Measurements from ENCODE around the gene U2AF2. TPM values are rescaled to one million over a fixed set of nuclear protein-coding genes. Genes with fewer than 3 reads are reported as not detected.
A peak's percentile ranks its signal among the peaks of the same experiment; 100 is the strongest.

The U2AF2 gene
- 252 and 269 TPM in 2 replicates for total RNA-seq (2021; fragmentation: NEBNext Ultra II Directional; extraction: Animal tissue kit (Norgen Biotek cat#: 25700))
- polyA plus RNA-seq (2011; rRNA removed), result 162 and 297 TPM in 2 replicates
- 279 TPM for polyA plus RNA-seq (2011; cell fraction: cytosol; rRNA removed)
- polyA plus RNA-seq (2011; cell fraction: nucleus; rRNA removed), result 769 TPM
- polyA plus RNA-seq (2012, experiment 1 of 2), result 233 to 309 TPM (median 276 TPM) in 4 replicates
- 266 TPM for polyA plus RNA-seq (2012, experiment 2 of 2)
- 137 TPM for polyA plus RNA-seq (2013, experiment 1 of 2)
- polyA plus RNA-seq (2013, experiment 2 of 2), result 126 TPM
- 135 TPM in 2 replicates for polyA minus RNA-seq (2011; rRNA and poly(A)+ RNA removed)
- polyA minus RNA-seq (2011; cell fraction: cytosol; rRNA and poly(A)+ RNA removed), result 185 TPM
- 146 TPM for polyA minus RNA-seq (2011; cell fraction: nucleus; rRNA and poly(A)+ RNA removed)
- long read RNA-seq, experiment 1, transcript U2AF2-202 (12 exons, 3,022 nt), result major isoform, 5 of 147 reads
- long read RNA-seq, experiment 1, partial matches to known transcripts, result 47 of 147 reads
- long read RNA-seq, experiment 1, other reads (novel, unspliced or antisense), result 90 of 147 reads
- long read RNA-seq, experiment 2, partial matches to known transcripts, result 1 of 2 reads
- long read RNA-seq, experiment 2, other reads (novel, unspliced or antisense), result 1 of 2 reads

DNA sequence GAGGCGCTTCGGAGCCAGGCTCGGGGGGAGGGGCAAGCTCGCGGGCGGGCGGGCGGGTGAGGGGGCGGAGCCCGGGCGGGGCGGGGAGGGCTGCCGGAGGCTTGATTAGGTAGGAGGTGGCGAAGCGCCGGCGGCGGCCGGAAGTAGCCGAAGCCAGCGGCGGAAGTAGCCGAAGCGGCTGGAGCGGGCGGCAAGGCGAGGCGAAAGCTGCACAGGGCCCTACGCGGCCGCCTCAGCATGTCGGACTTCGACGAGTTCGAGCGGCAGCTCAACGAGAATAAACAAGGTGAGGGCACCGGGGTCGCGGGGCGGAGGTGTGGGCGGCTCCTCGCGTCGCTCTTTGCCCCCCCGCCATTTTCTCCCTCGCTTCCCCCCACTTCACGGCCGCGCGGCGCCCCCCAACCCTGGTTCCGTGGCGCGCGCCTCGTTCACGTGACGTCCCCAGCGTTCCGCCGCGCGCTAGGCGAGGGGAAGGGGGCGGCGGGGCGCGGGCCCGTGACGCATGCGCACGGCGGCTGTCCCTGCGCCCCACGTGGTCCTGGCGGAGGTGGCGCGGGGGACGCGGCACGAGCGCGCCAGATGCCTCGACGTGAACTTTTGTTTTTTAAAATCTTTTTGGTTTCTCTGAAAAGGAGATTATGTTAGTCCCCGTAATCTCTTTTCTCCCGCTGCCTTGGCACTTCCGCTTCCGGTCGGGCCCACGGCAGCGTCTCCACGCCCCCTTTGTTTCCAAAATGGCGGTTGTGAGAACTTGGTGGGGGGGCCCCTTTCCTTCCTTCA lies at the start of gene U2AF2:
TSS of gene U2AF2 (plus strand) at position 168 of the 780 bp plus-strand sequence. CDS start at position 238, 70 bp downstream.
- H4K20me1 ChIP-seq (replicated peaks in 1 of 2; ENCODE audit: control insufficient read depth in 1 of 2, insufficient read depth in 2 of 2, low read length in 2 of 2), result peaks cover 19 to 20% of the 10 kb centered on the region in 2 experiments
- 1% methylated on average over 34 of the region's 95 CpGs; no CpG with 5 or more reads in 1 of the 2 experiments for WGBS, 2 experiments (ENCODE audit: extremely low coverage in 1 of 2, insufficient coverage in 1 of 2, insufficient read length in 1 of 2, insufficient replicate concordance in 2 of 2, low coverage in 1 of 2, low lambda C conversion rate in 2 of 2, missing lambda C conversion rate in 1 of 2)
- FAIRE-seq, result no peak
- TF ChIP-seq SRF (IDR thresholded peaks at IDR 0.05; ENCODE audit: low read depth, low read length) (no peak), GTF2F1 (IDR thresholded peaks at IDR 0.05; ENCODE audit: borderline replicate concordance, low read depth, low read length) (no peak), POU5F1 (IDR thresholded peaks at IDR 0.05; ENCODE audit: low read depth, low read length) (no peak), ATF3 (IDR thresholded peaks at IDR 0.05; ENCODE audit: insufficient read depth, low read depth, low read length) (no peak), KDM1A (IDR thresholded peaks at IDR 0.05; ENCODE audit: borderline replicate concordance, low read length) (no peak), YY1 (IDR thresholded peaks at IDR 0.05; ENCODE audit: low read depth, low read length) (peak; percentile 95), BACH1 (IDR thresholded peaks at IDR 0.05; ENCODE audit: low read length) (no peak), KDM4A (IDR thresholded peaks at IDR 0.05; ENCODE audit: low read depth, low read length, severe bottlenecking) (peak; percentile 5)

More for the DNA sequence above, at the start of gene U2AF2:
- Histone ChIP-seq H3K14ac (ENCODE audit: insufficient read length) (peak within 1 kb of the TSS; percentile 62), H3K9ac (replicated peaks in 1 of 4; ENCODE audit: extremely low read depth in 1 of 4, low read depth in 3 of 4, low read length in 3 of 4) (peak within 1 kb of the TSS; percentile 98 to 100 (median 99)), H2BK12ac (ENCODE audit: low read depth, low read length) (peak within 1 kb of the TSS; percentile 98), H3K36me3 (ENCODE audit: control insufficient read depth in 2 of 4, insufficient read depth in 4 of 4, low read length in 3 of 4) (peaks cover 2 to 9% (median 4%) of the 10 kb centered on the region in 4 experiments; a peak in 3 of 8 replicates), H3K18ac (ENCODE audit: extremely low read depth, low read length) (peak within 1 kb of the TSS; percentile 100), H3K23me2 (ENCODE audit: low read depth, low read length) (peaks cover 13% of the 10 kb centered on the region), H4K91ac (replicated peaks; ENCODE audit: insufficient read length, low read length) (peak within 1 kb of the TSS; percentile 98), H2BK15ac (ENCODE audit: low read length) (peak within 1 kb of the TSS; percentile 10; the same call in 1 of the 2 replicates), H3K27ac (ENCODE audit: low read depth, low read length) (peak within 1 kb of the TSS; percentile 98), H3K4me3 (ENCODE audit: extremely low read depth in 1 of 4, insufficient read depth in 2 of 4, low read depth in 3 of 4, low read length in 4 of 4) (peak within 1 kb of the TSS; percentile 84 to 93 (median 92)), H3K23ac (ENCODE audit: insufficient read length) (no peak within 1 kb of the TSS), H2AK5ac (ENCODE audit: low read depth, low read length) (peak within 1 kb of the TSS; percentile 96), H3K79me1 (ENCODE audit: low read depth, low read length) (peaks cover 5% of the 10 kb centered on the region; the same call in 1 of the 2 replicates), H3K56ac (replicated peaks; ENCODE audit: insufficient read length, low read depth, low read length) (peak within 1 kb of the TSS; percentile 94), H3K9me3 (ENCODE audit: insufficient read depth in 2 of 2, low read depth in 1 of 2, low read length in 1 of 2) (no peaks in the 10 kb centered on the region), H2AFZ (ENCODE audit: low read length) (peak within 1 kb of the TSS; percentile 99), H4K8ac (ENCODE audit: extremely low read depth, insufficient read depth, low read length) (peak within 1 kb of the TSS; percentile 99), H4K5ac (ENCODE audit: insufficient read length, low read depth, low read length) (peak within 1 kb of the TSS; percentile 96), H3K27me3 (replicated peaks in 1 of 4; ENCODE audit: control insufficient read depth in 3 of 4, extremely low read depth in 1 of 4, insufficient read depth in 3 of 4, low read length in 3 of 4) (no peaks in the 10 kb centered on the region), H2BK20ac (ENCODE audit: low read length) (0 out of 2 replicates have a peak within 1 kb of the TSS, but pooled peaks have one; percentile 13), H3K79me2 (ENCODE audit: control insufficient read depth in 1 of 2, insufficient read depth in 2 of 2, low read length in 2 of 2) (peaks cover 44 to 47% of the 10 kb centered on the region in 2 experiments), H3K4me2 (ENCODE audit: insufficient read depth in 1 of 2, low read depth in 2 of 2, low read length in 2 of 2) (peak within 1 kb of the TSS; percentile 81 to 94), H3K4me1 (replicated peaks in 1 of 4; ENCODE audit: control insufficient read depth in 3 of 4, insufficient read depth in 4 of 4, low read length in 3 of 4) (peaks cover 3 to 18% (median 10%) of the 10 kb centered on the region in 4 experiments; a peak in 6 of 7 replicates), H2BK120ac (replicated peaks; ENCODE audit: low read depth, low read length) (peak within 1 kb of the TSS; percentile 11), H3K4ac (replicated peaks; ENCODE audit: insufficient read length, low read depth, low read length) (peak within 1 kb of the TSS; percentile 36), H2BK5ac (ENCODE audit: low read depth, low read length) (peak within 1 kb of the TSS; percentile 100)
- CTCF ChIA-PET (ENCODE audit: partially characterized antibody), result interaction anchor here (0.6 to 1.0 kb wide), 16 partner anchors 13 to 653 kb away, joined by 3 to 10 read pairs (median 3); no protein-coding TSS in a partner anchor
- POLR2A ChIA-PET (ENCODE audit: partially characterized antibody), result interaction anchor here (0.6 to 2.8 kb wide), 19 partner anchors 9 to 514 kb away, joined by 3 to 16 read pairs (median 5); partner anchors contain the start of genes EPN1, FIZ1, TMEM238 and ZNF524
- peak in 1 of 2 experiments; percentile 97 for DNase-seq (ENCODE audit: low read depth in 1 of 2, low spot score in 2 of 2)

Data from H1 (cell line).